IMR-90 (cell line): ENCODE results near the gene APC2. TPM values are rescaled to one million over a fixed set of nuclear protein-coding genes. Genes with fewer than 3 reads are reported as not detected.

Experiments used
- ATAC-seq: fragments of 200-7000 bp; cut with Tn5 transposase; 2 replicates; pipeline ENCODE4 v1.9.1; 2020; ENCODE audit warnings: low read depth, mild to moderate bottlenecking, moderate library complexity
- BruUV-seq: library from RNA; stranded (reverse); fragments of 400-500 nt; replicated peaks from 2 replicates; lab custom pipeline; 2021; lab: Mats Ljungman, UMichigan
- CTCF ChIA-PET: fragments of 300-600 bp; formaldehyde crosslinking; extraction: SDS; loops from one replicate; lab custom pipeline; 2021; ENCODE audit warnings: antibody characterized with exemption; lab: Yijun Ruan, JAX
- POLR2A ChIA-PET: fragments of 300-600 bp; sonication (Branson Sonifier 250); formaldehyde crosslinking; loops from one replicate; lab custom pipeline; 2022; ENCODE audit warnings: antibody characterized with exemption; ENCODE audit not compliant: unreplicated experiment; lab: Charles Lee
- DNase-seq: peaks from one replicate; pipeline ENCODE4 v3.0.0; 2013
- H2AFZ ChIP-seq: replicated peaks from 2 replicates; pipeline ENCODE3; 2013; ENCODE audit warnings: low read length, mild to moderate bottlenecking; ENCODE audit not compliant: poor library complexity
- H2AK5ac ChIP-seq: 2 replicates; pipeline ENCODE4 v1.6.1; 2013; ENCODE audit warnings: low read depth, low read length, inconsistent platforms
- H2AK9ac ChIP-seq: replicated peaks from 2 replicates; pipeline ENCODE3; 2013; ENCODE audit warnings: mild to moderate bottlenecking, low read depth, low read length, moderate library complexity; ENCODE audit not compliant: poor library complexity
- H2BK120ac ChIP-seq: 2 replicates; pipeline ENCODE4 v1.6.1; 2013; ENCODE audit warnings: low read depth, low read length, inconsistent platforms
- H2BK15ac ChIP-seq: 3 replicates; pipeline ENCODE4 v1.6.1; 2013; ENCODE audit warnings: low read depth, low read length, inconsistent platforms
- H2BK20ac ChIP-seq: 2 replicates; pipeline ENCODE4 v1.6.1; 2013; ENCODE audit warnings: low read depth, mild to moderate bottlenecking, inconsistent platforms, low read length, moderate library complexity
- H2BK5ac ChIP-seq: 2 replicates; pipeline ENCODE4 v1.6.1; 2013; ENCODE audit warnings: mild to moderate bottlenecking, low read depth, low read length, inconsistent platforms; ENCODE audit not compliant: poor library complexity, severe bottlenecking
- H3K14ac ChIP-seq: replicated peaks from 2 replicates; pipeline ENCODE4 v1.6.1; 2013; ENCODE audit warnings: low read depth, low read length, inconsistent platforms
- H3K18ac ChIP-seq: 2 replicates; pipeline ENCODE4 v1.6.1; 2013; ENCODE audit warnings: low read depth, low read length, control low read depth
- H3K23ac ChIP-seq: 2 replicates; pipeline ENCODE4 v1.6.1; 2013; ENCODE audit warnings: low read depth, low read length, inconsistent platforms
- H3K27ac ChIP-seq: 2 replicates; pipeline ENCODE4 v1.5.1; 2013; ENCODE audit warnings: mild to moderate bottlenecking, control low read depth, low read length; ENCODE audit not compliant: insufficient read depth
- H3K27me3 ChIP-seq: 2 replicates; pipeline ENCODE4 v1.6.1; 2013; ENCODE audit warnings: low read length; ENCODE audit not compliant: control insufficient read depth, insufficient read depth
- H3K36me3 ChIP-seq: 2 replicates; pipeline ENCODE4 v1.6.1; 2013; ENCODE audit warnings: low read length, mixed read lengths; ENCODE audit not compliant: control insufficient read depth, insufficient read depth
- H3K4ac ChIP-seq: 2 replicates; pipeline ENCODE4 v1.6.1; 2013; ENCODE audit warnings: low read depth, low read length, inconsistent platforms
- H3K4me1 ChIP-seq: 2 replicates; pipeline ENCODE4 v1.6.1; 2013; ENCODE audit warnings: low read length, mixed read lengths; ENCODE audit not compliant: control insufficient read depth, insufficient read depth
- H3K4me2 ChIP-seq: 2 replicates; pipeline ENCODE4 v1.6.1; 2013; ENCODE audit warnings: low read depth, mild to moderate bottlenecking, control low read depth, low read length, moderate library complexity
- H3K4me3 ChIP-seq: 2 replicates; pipeline ENCODE4 v1.5.1; 2013; ENCODE audit warnings: low read depth, mild to moderate bottlenecking, control low read depth, low read length, moderate library complexity; ENCODE audit not compliant: insufficient read depth
- H3K56ac ChIP-seq: 2 replicates; pipeline ENCODE4 v1.6.1; 2013; ENCODE audit warnings: low read length, inconsistent platforms; ENCODE audit not compliant: insufficient read depth; ENCODE audit errors: extremely low read depth
- H3K79me1 ChIP-seq, 2 experiments: 2 replicates each; pipeline ENCODE4 v1.6.1; 2013; ENCODE audit warnings: low read length in 2 of 2, inconsistent platforms in 1 of 2, low read depth in 1 of 2
- H3K9ac ChIP-seq: 2 replicates; pipeline ENCODE4 v1.6.1; 2013; ENCODE audit warnings: low read depth, low read length, control low read depth
- H3K9me1 ChIP-seq: 2 replicates; pipeline ENCODE4 v1.6.1; 2013; ENCODE audit warnings: low read length, inconsistent platforms; ENCODE audit not compliant: insufficient read depth
- H3K9me3 ChIP-seq: 2 replicates; pipeline ENCODE4 v1.6.1; 2013; ENCODE audit warnings: low read length; ENCODE audit not compliant: control insufficient read depth, insufficient read depth
- H4K20me1 ChIP-seq: 2 replicates; pipeline ENCODE4 v1.6.1; 2013; ENCODE audit warnings: low read length, inconsistent platforms; ENCODE audit not compliant: insufficient read depth
- H4K5ac ChIP-seq: 2 replicates; pipeline ENCODE4 v1.6.1; 2013; ENCODE audit warnings: mild to moderate bottlenecking, low read depth, low read length, control low read depth
- H4K8ac ChIP-seq, 2 experiments: 2 replicates each; pipeline ENCODE4 v1.6.1; 2013; ENCODE audit warnings: low read depth in 2 of 2, low read length in 2 of 2, control low read depth in 1 of 2, inconsistent platforms in 1 of 2
- H4K91ac ChIP-seq: 2 replicates; pipeline ENCODE4 v1.6.1; 2013; ENCODE audit warnings: low read depth, low read length, inconsistent platforms; ENCODE audit not compliant: insufficient read depth
- MXI1 ChIP-seq: IDR thresholded peaks from 2 replicates; pipeline ENCODE4 v1.6.1; 2012; ENCODE audit warnings: low read depth, mild to moderate bottlenecking, low read length, moderate library complexity, borderline replicate concordance
- RCOR1 ChIP-seq: IDR thresholded peaks from 2 replicates; pipeline ENCODE4 v1.6.1; 2012; ENCODE audit warnings: mild to moderate bottlenecking, low read length, improper control_type of control experiment; ENCODE audit not compliant: insufficient replicate concordance
- USF2 ChIP-seq: fragments of 150-350 bp; IDR thresholded peaks from 2 replicates; pipeline ENCODE4 v1.6.1; 2017; ENCODE audit warnings: mild to moderate bottlenecking, antibody characterized with exemption, low read length, low read depth
- WGBS, 2 experiments: methylation state at CpG; one replicate each; pipeline versions ENCODE4 v1.1.5 to v1.1.7; 2013; ENCODE audit warnings: missing lambda C conversion rate in 2 of 2; ENCODE audit not compliant: insufficient read length in 1 of 2; ENCODE audit errors: extremely low coverage in 2 of 2; 5-methylcytosine and 5-hydroxymethylcytosine counted together
- dilution Hi-C: fragments of 300-500 bp; cut with HindIII; formaldehyde crosslinking; loops from one replicate; pipeline ENCODE4 v1.14.3; 2018; ENCODE audit warnings: low sequenced_read_pairs; ENCODE audit not compliant: unreplicated experiment
- in situ Hi-C: fragments of 300-500 bp; cut with MboI; formaldehyde crosslinking; loops from 3 replicates; pipeline ENCODE4 v1.14.3; 2019; ENCODE audit warnings: low sequenced_read_pairs, inconsistent platforms, mixed read lengths
- intact Hi-C: fragments of 100-400 bp; cut with micrococcal nuclease; formaldehyde crosslinking; loops from 2 replicates; pipeline ENCODE4 v1.10.0; 2022
- polyA plus RNA-seq, 3 experiments: library from polyadenylated mRNA; depleted of rRNA; stranded (reverse); fragments of >200 nt; gene quantifications; 2 replicates each; pipeline ENCODE4 v1.2.3, GENCODE V29; 2012; ENCODE audit warnings: low replicate concordance in 1 of 3
- total RNA-seq: library from RNA; depleted of rRNA; stranded (reverse); fragments of >200 nt; gene quantifications from 2 replicates; pipeline ENCODE4 v1.2.3, GENCODE V29; 2012

The APC2 gene
- total and polyA plus RNA-seq, 2 of the 4 experiments (the other 2 are of a cell fraction) = 0.36 to 0.41 TPM

GRCh38 chr19:1514986-1515721 lies 65.2 kb downstream of the APC2 start (continued):
- TF ChIP-seq MXI1 = no peak

GRCh38 chr19:1516395-1516753 lies 66.5 kb downstream of the APC2 start:
- H2AK9ac ChIP-seq = no peak overlapping the region
- no peak overlapping the region for H3K4me2 ChIP-seq
- H3K56ac ChIP-seq = no peak overlapping the region
- ChIA-PET POLR2A (no interaction called here), CTCF (no interaction called here)
- no TSS peak for BruUV-seq
- H3K4me3 ChIP-seq = no peak overlapping the region
- no peak overlapping the region for H2BK15ac ChIP-seq
- H3K4me1 ChIP-seq = peaks cover 4% of the 10 kb centered on the region; the same call in 1 of the 2 replicates
- peaks cover 6% of the 10 kb centered on the region; the same call in 1 of the 2 replicates for H4K20me1 ChIP-seq
- H3K36me3 ChIP-seq = no peaks in the 10 kb centered on the region
- no peaks in the 10 kb centered on the region for H3K9me1 ChIP-seq
- H3K9me3 ChIP-seq = peaks cover 2% of the 10 kb centered on the region; the same call in 1 of the 2 replicates
- H3K27ac ChIP-seq = no peak overlapping the region
- no peak overlapping the region for H2BK5ac ChIP-seq
- H4K91ac ChIP-seq = no peak overlapping the region
- H3K27me3 ChIP-seq = peaks cover under 1% of the 10 kb centered on the region; the same call in 1 of the 2 replicates
- H2AFZ ChIP-seq = no peak overlapping the region
- H3K79me1 ChIP-seq = peaks cover 4 to 9% of the 10 kb centered on the region in 2 experiments; a peak in 1 of 4 replicates
- H3K23ac ChIP-seq = no peak overlapping the region
- no peak overlapping the region for H3K18ac ChIP-seq
- DNase-seq (no peak), ATAC-seq (no peak)
- in situ Hi-C loops = no loop called here
- no peak overlapping the region for H3K4ac ChIP-seq
- no peak overlapping the region for H4K5ac ChIP-seq
- H2AK5ac ChIP-seq = no peak overlapping the region
- TF ChIP-seq RCOR1 (no peak), USF2 (peak; percentile 70; the same call in 1 of the 2 replicates)
- no peak overlapping the region for H2BK120ac ChIP-seq
- intact Hi-C loops = no loop called here
- H3K14ac ChIP-seq = no peak overlapping the region
- WGBS, 2 experiments = 54% methylated on average over 3 of the region's 8 CpGs; no CpG with 5 or more reads in 1 of the 2 experiments
- H3K9ac ChIP-seq = no peak overlapping the region
- H2BK20ac ChIP-seq = no peak overlapping the region
- dilution Hi-C loops = no loop called here
- no peak overlapping the region for H4K8ac ChIP-seq
